T47D (cell line): ENCODE measurements around the gene PAPLN.

Source experiments
- DNase-seq, 2 experiments: peaks; one replicate each; pipeline versions ENCODE4 v3.0.0 to v3.0.0-alpha.2; 2011 to 2012; ENCODE audit warnings: low read depth in 1 of 2, low spot score in 1 of 2
- JUND ChIP-seq: IDR thresholded peaks from 2 replicates; pipeline ENCODE4 v1.6.1; 2012; ENCODE audit warnings: low read depth
- in situ Hi-C: cut with HindIII; loops from 2 replicates; pipeline ENCODE4 v1.10.0; 2016; ENCODE audit warnings: low sequenced_read_pairs, low pct_unique_long_range_greater_than_20kb

The PAPLN gene

DNA sequence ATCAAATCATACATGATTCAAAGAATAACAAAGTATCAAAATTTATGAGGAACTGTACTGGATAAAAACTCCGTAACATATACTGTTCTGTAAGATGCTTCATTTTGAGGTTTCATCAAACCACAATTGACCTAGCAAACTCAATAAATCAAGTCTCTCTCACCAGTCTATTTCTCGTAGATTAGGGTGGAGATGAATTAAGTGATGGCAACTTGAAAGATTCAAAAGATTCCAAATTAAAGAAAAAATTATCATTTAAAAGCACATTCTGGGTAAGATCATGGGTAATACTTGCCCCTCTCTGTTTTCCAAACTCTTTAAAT lies 74.4 kb downstream of the PAPLN start:
- no peak for TF ChIP-seq JUND
- DNase-seq, result no peak
- in situ Hi-C loops, result no loop called here

DNA sequence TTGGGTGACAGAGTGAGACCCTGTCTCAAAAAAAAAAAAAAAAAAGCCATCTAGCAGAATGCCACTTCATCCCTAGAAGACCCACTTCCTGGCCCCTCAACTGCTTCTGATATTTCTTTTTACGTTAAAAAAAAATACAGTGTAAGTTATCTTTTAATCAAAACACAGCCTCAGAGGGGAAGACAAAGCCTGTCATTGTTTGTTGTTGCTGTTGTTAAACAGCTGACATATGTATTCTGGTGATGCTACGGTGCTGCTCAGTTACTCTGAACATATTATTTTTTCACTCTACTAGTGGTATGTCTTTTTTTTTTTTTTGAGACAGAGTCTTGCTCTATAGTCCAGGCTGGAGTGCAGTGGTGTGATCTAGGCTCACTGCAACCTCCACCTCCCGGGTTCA lies 75.4 kb downstream of the PAPLN start:
- in situ Hi-C loops, result no loop called here
- no peak for DNase-seq
- no peak for TF ChIP-seq JUND

DNA sequence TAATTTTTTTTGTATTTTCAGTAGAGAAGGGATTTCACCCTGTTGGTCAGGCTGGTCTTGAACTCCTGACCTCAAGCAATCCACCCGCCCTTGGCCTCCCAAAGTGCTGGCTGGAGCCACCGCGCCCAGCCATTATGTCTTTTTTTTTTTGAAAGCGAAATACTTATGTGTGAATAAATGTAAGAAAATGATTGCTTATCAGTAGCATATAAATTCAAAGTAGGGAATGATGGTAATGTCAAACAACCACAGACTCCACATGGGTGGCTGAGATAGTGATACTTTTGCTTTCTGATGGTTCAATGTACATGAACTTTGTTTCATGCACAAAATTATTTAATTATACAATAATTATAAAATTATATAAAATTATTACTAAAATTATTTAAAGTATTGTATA lies 75.8 kb downstream of the PAPLN start:
- TF ChIP-seq JUND, result no peak
- in situ Hi-C loops, result no loop called here
- no peak for DNase-seq

DNA sequence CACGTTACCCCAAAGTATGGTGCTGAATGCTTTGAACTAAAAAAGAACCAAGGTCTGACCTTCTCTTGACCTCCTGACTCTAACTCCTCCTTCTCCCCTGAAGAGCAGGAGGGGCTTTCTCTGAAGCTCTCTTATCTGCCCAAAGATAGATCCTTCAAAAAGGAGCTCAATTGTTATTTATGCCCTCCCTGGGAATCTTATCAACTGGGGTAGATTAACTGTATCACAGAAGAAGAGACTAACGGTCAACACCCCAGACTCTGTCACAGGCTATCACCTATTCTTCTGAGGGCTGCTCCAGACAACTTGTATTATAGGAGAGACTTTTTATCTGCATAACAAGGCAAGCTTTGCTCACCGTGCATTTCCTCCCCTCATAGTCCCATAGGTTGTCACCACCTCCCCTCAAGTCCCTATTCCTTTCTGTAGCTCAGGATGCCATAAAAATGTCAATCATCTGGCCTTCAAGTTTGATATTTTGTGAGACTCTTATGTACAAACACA lies 86.6 kb downstream of the PAPLN start:
- no peak for DNase-seq
- in situ Hi-C loops, result no loop called here
- TF ChIP-seq JUND, result no peak
